SIG-M5 (cell line): ENCODE results near the gene CBX5.
"Not testable (repeated sequence)": the region's sequence is repeated elsewhere in the genome, so short reads cannot be mapped to it uniquely, and the experiment has no call there.

Experiments
- DNase-seq: peaks from one replicate; lab custom pipeline; 2025; lab: John Stamatoyannopoulos, UW

The CBX5 gene

GRCh38 chr12:54265364-54265812, 14.5 kb downstream of the CBX5 start:
- DNase-seq, result no peak

- DNase-seq, result no peak
Observed at GRCh38 chr12:54262403-54262925, 17.5 kb downstream of the CBX5 start.

- no peak for DNase-seq
Observed at GRCh38 chr12:54261815-54262402, 18.0 kb downstream of the CBX5 start.

- no peak for DNase-seq
Observed at GRCh38 chr12:54259194-54260011, 20.5 kb downstream of the CBX5 start.

GRCh38 chr12:54258201-54258681, 21.7 kb downstream of the CBX5 start:
- DNase-seq, result no peak

GRCh38 chr12:54257332-54257731, 22.6 kb downstream of the CBX5 start:
- DNase-seq, result no peak

- no peak for DNase-seq
Observed at GRCh38 chr12:54253240-54253639, 26.7 kb downstream of the CBX5 start.

GRCh38 chr12:54251667-54252284, 28.1 kb downstream of the CBX5 start:
- DNase-seq, result no peak

GRCh38 chr12:54249489-54249888, 30.4 kb downstream of the CBX5 start:
- DNase-seq, result no peak

- DNase-seq, result no peak
Observed at GRCh38 chr12:54246011-54246641, 33.8 kb downstream of the CBX5 start.

GRCh38 chr12:54240971-54241588, 38.8 kb downstream of the CBX5 start:
- no peak for DNase-seq

GRCh38 chr12:54240129-54240528, 39.8 kb downstream of the CBX5 start:
- DNase-seq, result no peak

- DNase-seq, result no peak
Observed at GRCh38 chr12:54239620-54240019, 40.3 kb downstream of the CBX5 start.

GRCh38 chr12:54238531-54238930, 41.4 kb downstream of the CBX5 start:
- no peak for DNase-seq

GRCh38 chr12:54232790-54233189, 47.1 kb downstream of the CBX5 start:
- DNase-seq, result no peak

GRCh38 chr12:54231269-54231668, 48.7 kb downstream of the CBX5 start:
- not testable (repeated sequence) for DNase-seq

- no peak for DNase-seq
Observed at GRCh38 chr12:54230555-54230954, 49.4 kb downstream of the CBX5 start.

- no peak for DNase-seq
Observed at GRCh38 chr12:54229624-54230212, 50.2 kb downstream of the CBX5 start.

- DNase-seq, result no peak
Observed at GRCh38 chr12:54228471-54228870, 51.5 kb downstream of the CBX5 start.

GRCh38 chr12:54227927-54228326, 52.0 kb downstream of the CBX5 start:
- not testable (repeated sequence) for DNase-seq

GRCh38 chr12:54227376-54227775, 52.5 kb downstream of the CBX5 start:
- no peak for DNase-seq
